ENCODE measurements around the gene LMO4.

Gene LMO4, protein sequence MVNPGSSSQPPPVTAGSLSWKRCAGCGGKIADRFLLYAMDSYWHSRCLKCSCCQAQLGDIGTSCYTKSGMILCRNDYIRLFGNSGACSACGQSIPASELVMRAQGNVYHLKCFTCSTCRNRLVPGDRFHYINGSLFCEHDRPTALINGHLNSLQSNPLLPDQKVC

DNA sequence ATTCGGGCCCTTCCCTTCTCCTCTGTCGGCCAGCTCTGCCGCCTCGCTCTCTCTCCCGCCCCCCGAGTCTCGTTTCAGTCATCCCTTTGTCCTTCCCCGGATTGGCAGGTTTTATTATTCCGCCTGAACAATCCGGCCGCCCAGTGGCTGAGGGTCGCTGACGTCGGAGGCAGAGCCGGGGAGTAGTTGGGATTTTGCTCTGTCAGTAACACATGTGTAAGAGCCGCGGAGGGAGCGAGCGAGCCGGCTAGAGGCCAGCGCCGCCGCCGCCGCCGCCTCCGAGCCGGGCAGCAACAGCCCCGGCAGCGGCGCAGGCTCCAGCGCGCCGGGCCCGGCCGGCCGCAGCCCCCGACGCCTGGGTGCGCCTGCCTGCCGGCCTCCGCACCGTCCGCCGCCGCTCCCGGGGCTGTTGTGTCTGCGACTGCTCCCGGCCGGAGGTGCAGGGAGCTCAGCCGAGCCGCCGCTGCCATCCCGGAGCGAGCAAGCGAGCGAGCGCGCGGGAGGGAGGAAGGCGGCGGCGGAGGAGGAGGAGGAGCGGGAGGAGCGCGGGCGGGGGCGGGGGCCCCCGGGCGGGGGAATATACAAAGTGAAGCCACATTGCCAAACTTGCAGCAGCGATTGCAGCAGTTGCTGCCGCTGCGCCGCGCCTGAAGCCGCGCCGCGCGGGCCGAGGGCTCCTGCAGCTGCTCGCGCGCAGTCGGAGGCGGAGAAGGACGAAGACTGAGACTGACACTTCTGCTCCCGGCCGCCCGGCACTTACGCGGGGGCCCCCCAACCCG is at the start of gene LMO4:
Gene LMO4 (plus strand): TSS at position 609 of the 779 bp plus-strand sequence. CDS start 3,136 bp downstream, outside the sequence.
- peak; percentile 84 for FAIRE-seq

DNA sequence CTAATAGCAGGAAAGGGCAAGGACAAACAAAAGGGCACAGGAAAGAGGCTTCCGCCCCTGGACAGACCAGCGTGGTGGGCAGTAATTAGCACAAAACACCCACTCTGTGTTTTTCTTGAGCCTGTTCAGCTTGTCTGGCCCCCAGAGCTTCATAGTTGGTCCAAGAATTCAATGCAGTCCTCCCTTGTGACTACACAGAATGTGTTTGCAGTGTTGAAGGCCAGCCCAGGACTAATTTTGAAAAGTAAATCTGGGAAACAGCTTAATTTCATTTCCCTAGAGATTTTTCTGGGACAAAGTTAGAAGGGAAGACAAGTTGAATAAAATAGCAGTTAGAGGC is 49.2 kb upstream of the LMO4 start:
- FAIRE-seq = no peak

DNA sequence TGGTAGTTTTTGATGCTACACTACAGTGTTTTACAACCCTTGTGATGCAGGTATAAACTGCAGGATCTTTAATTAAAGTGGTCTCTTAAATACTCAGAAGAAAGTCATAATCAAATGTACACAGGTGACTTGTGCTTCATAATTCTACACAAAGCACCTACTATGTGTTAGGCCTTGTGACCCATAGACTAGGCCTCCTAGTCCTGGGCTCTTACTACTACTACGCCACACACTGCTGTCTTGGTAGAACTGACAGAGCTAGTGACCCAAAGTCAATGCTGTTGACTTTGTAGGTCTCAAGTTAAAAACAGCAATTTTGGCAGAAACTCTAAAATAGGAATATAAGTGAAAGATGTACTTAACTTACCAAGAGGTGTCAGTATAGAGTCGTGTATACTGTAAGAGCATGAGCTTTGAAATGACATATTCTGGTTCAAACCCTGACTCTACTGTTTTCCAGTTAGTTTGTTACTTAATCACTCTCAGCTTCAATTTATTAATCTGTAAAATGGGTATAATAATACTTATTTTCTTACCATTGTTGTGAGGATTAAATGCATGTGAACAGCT is 48.6 kb upstream of the LMO4 start:
- FAIRE-seq = peak; percentile 54

GRCh38 chr1:87284456-87285240 is 44.0 kb upstream of the LMO4 start:
- FAIRE-seq = no peak

GRCh38 chr1:87291107-87291506 is 37.6 kb upstream of the LMO4 start:
- no peak for FAIRE-seq

- peak; percentile 90 for FAIRE-seq
Observed at GRCh38 chr1:87292684-87293493, 35.8 kb upstream of the LMO4 start.

DNA sequence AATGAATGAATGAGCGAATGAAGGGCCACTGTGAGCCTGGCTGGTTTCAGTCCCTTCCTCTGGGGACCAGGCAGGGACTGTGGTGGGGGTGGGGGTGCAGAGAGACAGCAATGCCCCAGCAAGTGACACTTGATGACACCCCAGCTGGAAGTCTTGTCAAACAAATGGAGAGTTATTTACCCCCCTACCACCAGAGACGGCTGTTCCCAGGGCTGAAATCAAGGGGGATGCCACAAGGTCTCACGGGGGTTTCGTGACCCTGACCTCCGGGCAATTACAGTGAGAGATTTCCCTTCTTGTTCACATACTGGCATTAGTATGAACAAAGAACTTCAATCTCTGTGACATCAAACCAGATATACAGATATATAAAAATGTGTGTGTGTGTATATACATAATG is 34.0 kb upstream of the LMO4 start:
- FAIRE-seq = no peak

DNA sequence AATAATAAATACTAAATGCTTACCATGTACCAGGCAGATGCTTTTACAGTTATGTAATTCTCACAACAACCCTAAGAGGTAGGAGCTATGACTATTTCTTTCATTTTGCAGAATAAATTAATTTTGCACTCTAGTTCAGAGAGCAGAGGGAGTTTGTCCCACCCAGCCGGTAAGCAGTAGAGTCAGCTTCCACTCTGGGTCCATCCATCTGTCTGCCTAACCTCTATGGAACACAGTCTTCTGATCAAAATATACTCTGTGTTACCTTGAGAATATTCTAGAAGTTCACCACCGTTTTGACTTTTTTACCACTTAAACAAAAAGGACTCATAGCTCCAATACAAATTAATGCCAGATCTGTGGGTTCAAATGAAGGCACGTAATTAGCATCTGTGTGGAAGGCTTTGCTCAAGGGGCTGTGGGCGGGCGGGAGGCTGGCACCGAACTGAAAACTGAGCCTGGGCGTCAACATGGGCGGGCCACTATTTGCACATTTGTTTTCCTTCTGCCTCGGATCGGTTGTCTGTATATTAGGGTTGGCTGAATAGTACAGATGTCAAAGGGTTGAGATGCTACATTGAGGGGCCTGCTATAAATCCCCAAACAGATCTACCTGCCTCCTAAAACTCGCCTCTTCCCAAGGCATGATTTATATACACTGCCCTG is 33.1 kb upstream of the LMO4 start:
- no peak for FAIRE-seq

DNA sequence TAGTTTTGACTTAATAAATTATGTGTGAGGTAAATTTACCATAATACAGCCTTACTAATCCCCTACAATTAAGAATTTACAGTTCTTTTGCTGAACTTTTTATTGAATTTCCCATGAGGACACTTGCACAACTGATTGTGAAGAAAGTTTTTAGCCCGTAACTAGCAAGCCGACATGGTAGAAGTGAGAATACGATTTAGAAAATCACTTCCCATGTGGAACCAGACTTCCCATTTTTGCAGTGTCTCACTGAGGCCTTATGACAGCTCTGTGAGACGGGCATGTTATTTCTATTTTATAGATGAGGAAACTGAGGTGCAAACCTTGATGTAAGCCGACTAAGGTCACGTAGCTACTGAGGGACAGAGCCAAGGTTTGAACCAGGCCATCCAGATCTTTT is 32.5 kb upstream of the LMO4 start:
- FAIRE-seq = no peak

- FAIRE-seq = no peak
Observed at GRCh38 chr1:87299661-87300060, 29.0 kb upstream of the LMO4 start.

GRCh38 chr1:87300628-87301027 is 28.1 kb upstream of the LMO4 start:
- no peak for FAIRE-seq

DNA sequence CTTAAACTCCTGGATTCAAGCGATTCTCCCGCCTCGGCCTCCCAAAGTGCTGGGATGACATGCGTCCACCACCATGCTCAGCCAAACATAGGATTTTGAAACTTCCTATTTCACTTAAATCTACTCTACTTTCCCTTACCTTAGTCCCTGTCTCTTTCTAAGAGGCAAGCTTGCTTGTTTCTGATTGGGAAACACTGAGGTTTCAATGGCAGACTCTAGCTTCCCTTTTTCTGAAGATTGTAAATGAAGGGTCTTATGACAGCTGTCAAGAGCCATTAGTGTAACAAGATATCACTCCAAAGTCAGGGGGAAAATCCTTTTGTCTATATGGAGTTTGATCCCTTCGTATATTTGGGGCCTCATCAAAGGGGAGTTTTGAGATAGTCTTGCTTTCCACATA is 23.5 kb upstream of the LMO4 start:
- FAIRE-seq = no peak

GRCh38 chr1:87305762-87306161 is 22.9 kb upstream of the LMO4 start:
- FAIRE-seq = no peak

DNA sequence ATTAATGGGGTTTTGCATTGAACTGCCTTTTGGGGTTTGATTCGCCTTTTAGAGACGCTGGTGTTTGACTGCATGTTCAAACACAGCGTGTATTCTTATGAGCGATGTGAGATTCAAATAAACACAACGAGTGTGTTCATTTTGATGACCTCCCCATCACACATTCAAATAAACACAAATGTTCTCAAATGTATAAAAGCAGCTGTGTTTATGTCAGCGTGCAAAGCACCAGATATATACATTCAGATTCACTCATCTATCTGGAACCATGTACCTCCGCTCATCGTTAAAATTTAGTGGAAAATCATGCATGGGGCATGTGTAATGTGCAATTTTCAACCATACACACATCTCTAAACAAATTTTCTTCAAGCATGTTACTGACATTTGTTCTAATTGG is 21.4 kb upstream of the LMO4 start:
- FAIRE-seq = no peak

DNA sequence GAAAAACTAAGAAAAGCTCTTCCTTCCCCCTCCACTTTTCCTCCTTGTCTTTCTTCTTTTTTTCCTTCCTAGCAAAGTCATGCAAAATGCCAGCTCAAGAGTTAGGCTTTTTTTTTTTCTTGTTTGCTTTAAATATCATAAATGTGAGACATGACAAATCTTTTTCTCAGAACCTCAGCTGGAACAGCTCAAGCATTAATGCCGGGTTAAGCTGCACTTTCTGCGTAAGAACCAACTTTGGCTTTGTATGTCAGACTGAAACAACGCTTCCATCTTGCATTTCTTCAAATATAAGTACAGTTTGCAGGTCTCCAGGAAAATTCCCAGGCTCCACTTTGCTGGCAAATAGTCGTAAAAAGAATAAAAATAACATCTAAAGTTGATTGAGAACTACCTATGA is 20.7 kb upstream of the LMO4 start:
- no peak for FAIRE-seq

DNA sequence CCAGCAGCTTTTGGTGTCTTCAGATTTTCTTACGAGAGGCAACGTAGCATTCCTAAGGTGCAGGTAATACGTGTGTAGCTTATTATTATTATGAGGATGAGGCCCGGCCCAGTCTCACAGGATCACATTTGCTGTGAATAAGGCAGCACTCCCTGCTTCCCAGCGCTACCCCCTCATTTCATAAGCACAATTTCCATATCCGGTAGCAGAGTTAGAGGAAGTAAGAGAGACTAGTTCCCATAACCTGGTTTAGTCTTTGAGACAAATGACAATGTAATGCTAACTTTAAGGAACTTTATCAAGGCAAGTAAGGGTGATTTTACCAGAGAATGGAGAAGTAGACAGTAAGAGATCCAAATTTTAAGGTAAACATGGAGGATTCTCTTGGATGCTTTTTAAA is 14.6 kb upstream of the LMO4 start:
- no peak for FAIRE-seq

DNA sequence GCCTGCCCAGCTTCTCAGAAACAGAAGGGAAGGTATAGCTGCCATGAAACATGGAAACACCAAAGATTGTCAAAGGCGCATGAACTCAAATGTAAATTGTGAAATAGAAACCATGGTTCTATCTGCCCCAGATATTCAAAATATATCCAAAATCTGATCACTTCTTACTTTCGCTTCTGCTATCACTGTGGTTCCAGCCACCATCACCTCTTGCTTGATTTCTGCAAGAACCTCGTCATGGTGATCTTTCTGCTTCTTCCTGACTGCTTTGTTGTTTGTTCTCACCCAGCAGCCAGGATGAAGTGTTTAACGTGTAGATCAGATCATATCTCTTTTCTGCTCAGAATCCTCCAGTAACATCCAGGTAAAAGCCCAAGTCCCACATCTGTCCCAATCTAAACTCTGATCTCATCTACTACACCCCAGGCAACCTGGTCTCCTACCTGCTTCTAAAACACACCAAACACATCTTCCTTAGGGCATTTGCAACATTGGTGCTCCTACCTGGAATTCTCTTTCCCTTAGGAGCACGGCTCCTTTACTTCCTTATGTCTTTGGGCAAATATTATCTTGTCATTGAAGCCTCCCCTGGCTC is 10.5 kb upstream of the LMO4 start:
- FAIRE-seq = no peak

- FAIRE-seq = no peak
Observed at GRCh38 chr1:87318806-87319205, 9.9 kb upstream of the LMO4 start.

GRCh38 chr1:87325982-87326738 is 2.5 kb upstream of the LMO4 start:
- FAIRE-seq = peak; percentile 76

DNA sequence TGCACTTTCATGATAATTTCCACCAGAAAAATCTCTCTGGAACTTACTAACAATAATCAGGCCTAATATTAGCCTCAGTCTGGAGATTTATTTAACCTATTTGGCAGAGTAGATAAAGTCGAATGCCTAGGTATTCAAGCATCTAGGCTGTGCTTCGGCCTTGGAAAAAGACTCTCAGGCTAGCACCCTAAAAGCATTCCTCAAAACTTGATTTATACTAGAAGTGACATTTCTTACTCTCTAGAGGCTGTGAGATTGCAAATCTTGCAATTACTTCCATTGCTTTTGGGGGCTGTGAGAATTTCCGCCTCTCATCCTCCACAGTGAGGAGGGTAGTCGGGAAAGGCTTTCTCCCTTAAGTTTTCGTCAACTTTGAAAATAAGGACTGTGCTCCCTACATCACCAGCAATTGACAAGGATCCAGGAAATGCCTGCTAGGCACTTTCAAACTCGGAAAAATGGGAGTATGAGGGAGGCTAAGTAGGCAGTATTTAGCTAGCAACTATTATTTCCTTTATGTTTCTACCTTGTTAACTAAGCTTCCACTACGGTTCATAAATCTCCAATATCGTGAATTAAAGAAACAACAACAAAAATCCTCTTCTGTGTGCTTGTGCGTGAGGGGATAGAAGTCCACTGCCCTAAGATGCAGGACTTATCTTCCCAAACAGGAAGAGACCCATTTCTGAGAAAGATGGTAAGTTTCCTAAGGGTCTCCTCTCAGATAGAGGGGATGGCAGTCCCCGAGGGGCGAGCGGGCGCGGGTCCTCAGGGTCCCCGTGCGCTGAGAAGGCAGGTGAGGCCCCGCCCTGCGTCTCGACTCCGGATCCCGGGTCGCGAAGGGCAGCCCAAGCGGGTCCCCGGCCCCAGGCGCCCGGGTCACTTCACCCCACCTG is 1.1 kb upstream of the LMO4 start:
- no peak for FAIRE-seq

Data from TTC549 (cell line).